WI38 (cell line): ENCODE measurements around the gene REM1.
"Not testable (repeated sequence)": the region's sequence is repeated elsewhere in the genome, so short reads cannot be mapped to it uniquely, and the experiment has no call there.

ENCODE experiments used
- H3K4me3 ChIP-seq: 2 replicates; pipeline ENCODE4 v1.5.1; 2011; ENCODE audit warnings: low read depth, mild to moderate bottlenecking, control low read depth, low read length
- TF ChIP-seq, protein P1 (sequence below): IDR thresholded peaks from 2 replicates; pipeline ENCODE4 v1.5.1; 2012; ENCODE audit warnings: low read depth, mild to moderate bottlenecking, control low read depth, low read length

Gene REM1

DNA sequence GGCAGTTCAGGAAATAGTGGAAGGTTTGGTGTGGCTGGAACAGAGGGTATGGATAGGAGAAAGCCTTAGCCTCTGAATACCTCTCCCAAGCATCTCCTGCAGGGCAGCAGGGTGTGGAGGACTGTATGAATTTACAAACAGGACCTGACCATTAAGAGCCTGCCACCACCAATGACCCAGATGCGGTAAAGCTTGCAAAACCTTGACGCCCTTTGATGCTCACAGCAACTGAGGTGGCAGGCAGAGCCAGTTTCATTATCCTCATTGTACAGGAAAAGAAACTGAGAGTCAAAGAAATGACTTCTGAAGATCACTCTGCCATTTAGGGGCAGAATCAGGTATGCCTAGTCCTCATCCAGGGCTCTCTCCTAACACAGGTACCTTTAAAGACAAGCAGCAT is 41.6 kb downstream of the REM1 start:
- peak overlapping the region; percentile 98 for H3K4me3 ChIP-seq

GRCh38 chr20:31517373-31517772 is 42.3 kb downstream of the REM1 start:
- TF ChIP-seq, protein P1, sequence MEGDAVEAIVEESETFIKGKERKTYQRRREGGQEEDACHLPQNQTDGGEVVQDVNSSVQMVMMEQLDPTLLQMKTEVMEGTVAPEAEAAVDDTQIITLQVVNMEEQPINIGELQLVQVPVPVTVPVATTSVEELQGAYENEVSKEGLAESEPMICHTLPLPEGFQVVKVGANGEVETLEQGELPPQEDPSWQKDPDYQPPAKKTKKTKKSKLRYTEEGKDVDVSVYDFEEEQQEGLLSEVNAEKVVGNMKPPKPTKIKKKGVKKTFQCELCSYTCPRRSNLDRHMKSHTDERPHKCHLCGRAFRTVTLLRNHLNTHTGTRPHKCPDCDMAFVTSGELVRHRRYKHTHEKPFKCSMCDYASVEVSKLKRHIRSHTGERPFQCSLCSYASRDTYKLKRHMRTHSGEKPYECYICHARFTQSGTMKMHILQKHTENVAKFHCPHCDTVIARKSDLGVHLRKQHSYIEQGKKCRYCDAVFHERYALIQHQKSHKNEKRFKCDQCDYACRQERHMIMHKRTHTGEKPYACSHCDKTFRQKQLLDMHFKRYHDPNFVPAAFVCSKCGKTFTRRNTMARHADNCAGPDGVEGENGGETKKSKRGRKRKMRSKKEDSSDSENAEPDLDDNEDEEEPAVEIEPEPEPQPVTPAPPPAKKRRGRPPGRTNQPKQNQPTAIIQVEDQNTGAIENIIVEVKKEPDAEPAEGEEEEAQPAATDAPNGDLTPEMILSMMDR: peak; percentile 14; the same call in 1 of the 2 replicates
- H3K4me3 ChIP-seq: no peak overlapping the region

More for the DNA sequence above, 41.6 kb downstream of the REM1 start:
- TF ChIP-seq, protein P1: no peak

- not testable (repeated sequence) for H3K4me3 ChIP-seq
Measured at GRCh38 chr20:31521267-31521666, 46.2 kb downstream of the REM1 start.

- H3K4me3 ChIP-seq: no peak overlapping the region
- TF ChIP-seq, protein P1: no peak
Measured at GRCh38 chr20:31522731-31523130, 47.6 kb downstream of the REM1 start.

- TF ChIP-seq, protein P1: no peak
Measured at GRCh38 chr20:31523361-31524283, 48.5 kb downstream of the REM1 start.

GRCh38 chr20:31527266-31527665 is 52.2 kb downstream of the REM1 start:
- no peak overlapping the region for H3K4me3 ChIP-seq
- TF ChIP-seq, protein P1: no peak

More at GRCh38 chr20:31523361-31524283, 48.5 kb downstream of the REM1 start:
- H3K4me3 ChIP-seq: no peak overlapping the region
